ENCODE results near the gene ERAL1.

- no peak for TF ChIP-seq CTCF (IDR thresholded peaks at IDR 0.05 in 8 of 11, conservative IDR thresholded peaks at IDR 0.05 in 3 of 11)
- no peak for TF ChIP-seq POLR2A (IDR thresholded peaks at IDR 0.05)
- no peak for TF ChIP-seq POLR2AphosphoS5 (IDR thresholded peaks at IDR 0.05)
Measured at GRCh38 chr17:28874750-28875149, 19.9 kb downstream of the ERAL1 start.
